IMR-90 (cell line): ENCODE results near the gene TBC1D22B. TPM values are rescaled to one million over a fixed set of nuclear protein-coding genes. Genes with fewer than 3 reads are reported as not detected.

Experiments used
- ATAC-seq: fragments of 200-7000 bp; cut with Tn5 transposase; 2 replicates; pipeline ENCODE4 v1.9.1; 2020; ENCODE audit warnings: low read depth, mild to moderate bottlenecking, moderate library complexity
- BruUV-seq: library from RNA; stranded (reverse); fragments of 400-500 nt; replicated peaks from 2 replicates; lab custom pipeline; 2021; lab: Mats Ljungman, UMichigan
- CTCF ChIA-PET: fragments of 300-600 bp; formaldehyde crosslinking; extraction: SDS; loops from one replicate; lab custom pipeline; 2021; ENCODE audit warnings: antibody characterized with exemption; lab: Yijun Ruan, JAX
- POLR2A ChIA-PET: fragments of 300-600 bp; sonication (Branson Sonifier 250); formaldehyde crosslinking; loops from one replicate; lab custom pipeline; 2022; ENCODE audit warnings: antibody characterized with exemption; ENCODE audit not compliant: unreplicated experiment; lab: Charles Lee
- DNase-seq: peaks from one replicate; pipeline ENCODE4 v3.0.0; 2013
- H2AFZ ChIP-seq: replicated peaks from 2 replicates; pipeline ENCODE3; 2013; ENCODE audit warnings: low read length, mild to moderate bottlenecking; ENCODE audit not compliant: poor library complexity
- H2AK5ac ChIP-seq: 2 replicates; pipeline ENCODE4 v1.6.1; 2013; ENCODE audit warnings: low read depth, low read length, inconsistent platforms
- H2AK9ac ChIP-seq: replicated peaks from 2 replicates; pipeline ENCODE3; 2013; ENCODE audit warnings: mild to moderate bottlenecking, low read depth, low read length, moderate library complexity; ENCODE audit not compliant: poor library complexity
- H2BK120ac ChIP-seq: 2 replicates; pipeline ENCODE4 v1.6.1; 2013; ENCODE audit warnings: low read depth, low read length, inconsistent platforms
- H2BK15ac ChIP-seq: 3 replicates; pipeline ENCODE4 v1.6.1; 2013; ENCODE audit warnings: low read depth, low read length, inconsistent platforms
- H2BK20ac ChIP-seq: 2 replicates; pipeline ENCODE4 v1.6.1; 2013; ENCODE audit warnings: low read depth, mild to moderate bottlenecking, inconsistent platforms, low read length, moderate library complexity
- H2BK5ac ChIP-seq: 2 replicates; pipeline ENCODE4 v1.6.1; 2013; ENCODE audit warnings: mild to moderate bottlenecking, low read depth, low read length, inconsistent platforms; ENCODE audit not compliant: poor library complexity, severe bottlenecking
- H3K14ac ChIP-seq: replicated peaks from 2 replicates; pipeline ENCODE4 v1.6.1; 2013; ENCODE audit warnings: low read depth, low read length, inconsistent platforms
- H3K18ac ChIP-seq: 2 replicates; pipeline ENCODE4 v1.6.1; 2013; ENCODE audit warnings: low read depth, low read length, control low read depth
- H3K23ac ChIP-seq: 2 replicates; pipeline ENCODE4 v1.6.1; 2013; ENCODE audit warnings: low read depth, low read length, inconsistent platforms
- H3K27ac ChIP-seq: 2 replicates; pipeline ENCODE4 v1.5.1; 2013; ENCODE audit warnings: mild to moderate bottlenecking, control low read depth, low read length; ENCODE audit not compliant: insufficient read depth
- H3K27me3 ChIP-seq: 2 replicates; pipeline ENCODE4 v1.6.1; 2013; ENCODE audit warnings: low read length; ENCODE audit not compliant: control insufficient read depth, insufficient read depth
- H3K36me3 ChIP-seq: 2 replicates; pipeline ENCODE4 v1.6.1; 2013; ENCODE audit warnings: low read length, mixed read lengths; ENCODE audit not compliant: control insufficient read depth, insufficient read depth
- H3K4ac ChIP-seq: 2 replicates; pipeline ENCODE4 v1.6.1; 2013; ENCODE audit warnings: low read depth, low read length, inconsistent platforms
- H3K4me1 ChIP-seq: 2 replicates; pipeline ENCODE4 v1.6.1; 2013; ENCODE audit warnings: low read length, mixed read lengths; ENCODE audit not compliant: control insufficient read depth, insufficient read depth
- H3K4me2 ChIP-seq: 2 replicates; pipeline ENCODE4 v1.6.1; 2013; ENCODE audit warnings: low read depth, mild to moderate bottlenecking, control low read depth, low read length, moderate library complexity
- H3K4me3 ChIP-seq: 2 replicates; pipeline ENCODE4 v1.5.1; 2013; ENCODE audit warnings: low read depth, mild to moderate bottlenecking, control low read depth, low read length, moderate library complexity; ENCODE audit not compliant: insufficient read depth
- H3K56ac ChIP-seq: 2 replicates; pipeline ENCODE4 v1.6.1; 2013; ENCODE audit warnings: low read length, inconsistent platforms; ENCODE audit not compliant: insufficient read depth; ENCODE audit errors: extremely low read depth
- H3K79me1 ChIP-seq, 2 experiments: 2 replicates each; pipeline ENCODE4 v1.6.1; 2013; ENCODE audit warnings: low read length in 2 of 2, inconsistent platforms in 1 of 2, low read depth in 1 of 2
- H3K9ac ChIP-seq: 2 replicates; pipeline ENCODE4 v1.6.1; 2013; ENCODE audit warnings: low read depth, low read length, control low read depth
- H3K9me1 ChIP-seq: 2 replicates; pipeline ENCODE4 v1.6.1; 2013; ENCODE audit warnings: low read length, inconsistent platforms; ENCODE audit not compliant: insufficient read depth
- H3K9me3 ChIP-seq: 2 replicates; pipeline ENCODE4 v1.6.1; 2013; ENCODE audit warnings: low read length; ENCODE audit not compliant: control insufficient read depth, insufficient read depth
- H4K20me1 ChIP-seq: 2 replicates; pipeline ENCODE4 v1.6.1; 2013; ENCODE audit warnings: low read length, inconsistent platforms; ENCODE audit not compliant: insufficient read depth
- H4K5ac ChIP-seq: 2 replicates; pipeline ENCODE4 v1.6.1; 2013; ENCODE audit warnings: mild to moderate bottlenecking, low read depth, low read length, control low read depth
- H4K8ac ChIP-seq, 2 experiments: 2 replicates each; pipeline ENCODE4 v1.6.1; 2013; ENCODE audit warnings: low read depth in 2 of 2, low read length in 2 of 2, control low read depth in 1 of 2, inconsistent platforms in 1 of 2
- H4K91ac ChIP-seq: 2 replicates; pipeline ENCODE4 v1.6.1; 2013; ENCODE audit warnings: low read depth, low read length, inconsistent platforms; ENCODE audit not compliant: insufficient read depth
- CEBPB ChIP-seq: IDR thresholded peaks from 2 replicates; pipeline ENCODE4 v1.6.1; 2012; ENCODE audit warnings: low read depth, low read length, improper control_type of control experiment
- FOS ChIP-seq: fragments of 150-350 bp; IDR thresholded peaks from 2 replicates; pipeline ENCODE4 v1.6.1; 2016; ENCODE audit warnings: low read depth, low read length
- MAFK ChIP-seq: IDR thresholded peaks from 2 replicates; pipeline ENCODE4 v1.6.1; 2012; ENCODE audit warnings: low read depth, low read length, improper control_type of control experiment
- MAZ ChIP-seq: IDR thresholded peaks from 2 replicates; pipeline ENCODE4 v1.6.1; 2012; ENCODE audit warnings: low read depth, mild to moderate bottlenecking, low read length, improper control_type of control experiment, moderate library complexity, borderline replicate concordance
- MXI1 ChIP-seq: IDR thresholded peaks from 2 replicates; pipeline ENCODE4 v1.6.1; 2012; ENCODE audit warnings: low read depth, mild to moderate bottlenecking, low read length, moderate library complexity, borderline replicate concordance
- RFX5 ChIP-seq: IDR thresholded peaks from 2 replicates; pipeline ENCODE4 v1.8.0; 2012; ENCODE audit warnings: low read depth, mild to moderate bottlenecking, low read length, moderate library complexity
- SMC3 ChIP-seq: fragments of 150-350 bp; IDR thresholded peaks from 2 replicates; pipeline ENCODE4 v1.6.1; 2016; ENCODE audit warnings: low read depth, mild to moderate bottlenecking, antibody characterized with exemption, low read length, moderate library complexity
- WGBS, 2 experiments: methylation state at CpG; one replicate each; pipeline versions ENCODE4 v1.1.5 to v1.1.7; 2013; ENCODE audit warnings: missing lambda C conversion rate in 2 of 2; ENCODE audit not compliant: insufficient read length in 1 of 2; ENCODE audit errors: extremely low coverage in 2 of 2; 5-methylcytosine and 5-hydroxymethylcytosine counted together
- dilution Hi-C: fragments of 300-500 bp; cut with HindIII; formaldehyde crosslinking; loops from one replicate; pipeline ENCODE4 v1.14.3; 2018; ENCODE audit warnings: low sequenced_read_pairs; ENCODE audit not compliant: unreplicated experiment
- in situ Hi-C: fragments of 300-500 bp; cut with MboI; formaldehyde crosslinking; loops from 3 replicates; pipeline ENCODE4 v1.14.3; 2019; ENCODE audit warnings: low sequenced_read_pairs, inconsistent platforms, mixed read lengths
- intact Hi-C: fragments of 100-400 bp; cut with micrococcal nuclease; formaldehyde crosslinking; loops from 2 replicates; pipeline ENCODE4 v1.10.0; 2022
- polyA plus RNA-seq, 3 experiments: library from polyadenylated mRNA; depleted of rRNA; stranded (reverse); fragments of >200 nt; gene quantifications; 2 replicates each; pipeline ENCODE4 v1.2.3, GENCODE V29; 2012; ENCODE audit warnings: low replicate concordance in 1 of 3
- total RNA-seq: library from RNA; depleted of rRNA; stranded (reverse); fragments of >200 nt; gene quantifications from 2 replicates; pipeline ENCODE4 v1.2.3, GENCODE V29; 2012
- TF ChIP-seq, protein P1 (sequence below): fragments of 150-350 bp; IDR thresholded peaks from 2 replicates; pipeline ENCODE4 v1.6.1; 2017; ENCODE audit warnings: mild to moderate bottlenecking, antibody characterized with exemption, low read length, low read depth
- TF ChIP-seq, protein P2 (sequence below): conservative IDR thresholded peaks from 2 replicates; pipeline ENCODE4 v1.5.1; 2012; ENCODE audit warnings: mild to moderate bottlenecking, low read depth, low read length, improper control_type of control experiment

The TBC1D22B gene
- total and polyA plus RNA-seq, 2 of the 4 experiments (the other 2 are of a cell fraction): 6.6 to 7.5 TPM

DNA sequence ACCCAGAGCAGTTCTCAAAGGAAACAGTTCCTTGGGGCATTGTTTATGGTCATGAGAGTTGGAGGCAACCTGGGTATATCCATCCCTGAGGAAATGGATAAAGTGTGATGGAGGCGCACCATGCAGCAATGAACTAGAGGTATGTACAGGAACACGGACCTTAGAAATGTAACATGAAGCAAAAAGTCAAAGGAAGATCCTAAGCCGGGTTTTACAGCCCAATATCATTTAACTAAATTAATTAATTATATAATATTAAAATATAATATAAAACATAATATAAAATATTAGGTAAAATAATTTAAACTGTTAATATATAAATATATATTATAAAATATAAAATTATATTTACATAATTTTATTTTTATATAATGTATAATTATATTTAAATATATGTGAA, 52.1 kb downstream of the TBC1D22B start:
- no peak overlapping the region for H3K27ac ChIP-seq
- H3K4me2 ChIP-seq: no peak overlapping the region
- no peak overlapping the region for H2BK5ac ChIP-seq
- H3K27me3 ChIP-seq: no peaks in the 10 kb centered on the region
- no peak overlapping the region for H3K56ac ChIP-seq
- dilution Hi-C loops (no loop called here), in situ Hi-C loops (no loop called here), intact Hi-C loops (loop anchor here (2.0 kb wide), 1 partner anchor 53 kb away; the partner anchor contains the start of gene TBC1D22B)
- H3K9me1 ChIP-seq: peaks cover 19% of the 10 kb centered on the region
- H4K5ac ChIP-seq: no peak overlapping the region
- peaks cover 9% of the 10 kb centered on the region; the same call in 1 of the 2 replicates for H4K20me1 ChIP-seq
- H2AK5ac ChIP-seq: no peak overlapping the region
- H3K18ac ChIP-seq: no peak overlapping the region
- no peak overlapping the region for H3K14ac ChIP-seq
- no peak overlapping the region for H2BK15ac ChIP-seq
- no peak overlapping the region for H3K4ac ChIP-seq
- H3K79me1 ChIP-seq: peaks cover 0 to 11% of the 10 kb centered on the region in 2 experiments; a peak in 2 of 4 replicates
- H4K91ac ChIP-seq: no peak overlapping the region
- H3K4me1 ChIP-seq: peaks cover 18% of the 10 kb centered on the region
- no peaks in the 10 kb centered on the region for H3K9me3 ChIP-seq
- peaks cover 33% of the 10 kb centered on the region for H3K36me3 ChIP-seq
- ChIA-PET CTCF (interaction anchor here (0.6 to 1.5 kb wide), 2 partner anchors 15 to 434 kb away, joined by 3 read pairs; no protein-coding TSS in a partner anchor), POLR2A (no interaction called here)
- no peak overlapping the region for H2AFZ ChIP-seq
- H3K9ac ChIP-seq: no peak overlapping the region
- no peak overlapping the region for H2AK9ac ChIP-seq
- ATAC-seq (no peak), DNase-seq (no peak)
- no peak for TF ChIP-seq SMC3
- TF ChIP-seq, protein P1, sequence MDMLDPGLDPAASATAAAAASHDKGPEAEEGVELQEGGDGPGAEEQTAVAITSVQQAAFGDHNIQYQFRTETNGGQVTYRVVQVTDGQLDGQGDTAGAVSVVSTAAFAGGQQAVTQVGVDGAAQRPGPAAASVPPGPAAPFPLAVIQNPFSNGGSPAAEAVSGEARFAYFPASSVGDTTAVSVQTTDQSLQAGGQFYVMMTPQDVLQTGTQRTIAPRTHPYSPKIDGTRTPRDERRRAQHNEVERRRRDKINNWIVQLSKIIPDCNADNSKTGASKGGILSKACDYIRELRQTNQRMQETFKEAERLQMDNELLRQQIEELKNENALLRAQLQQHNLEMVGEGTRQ: no peak
- TF ChIP-seq, protein P2, sequence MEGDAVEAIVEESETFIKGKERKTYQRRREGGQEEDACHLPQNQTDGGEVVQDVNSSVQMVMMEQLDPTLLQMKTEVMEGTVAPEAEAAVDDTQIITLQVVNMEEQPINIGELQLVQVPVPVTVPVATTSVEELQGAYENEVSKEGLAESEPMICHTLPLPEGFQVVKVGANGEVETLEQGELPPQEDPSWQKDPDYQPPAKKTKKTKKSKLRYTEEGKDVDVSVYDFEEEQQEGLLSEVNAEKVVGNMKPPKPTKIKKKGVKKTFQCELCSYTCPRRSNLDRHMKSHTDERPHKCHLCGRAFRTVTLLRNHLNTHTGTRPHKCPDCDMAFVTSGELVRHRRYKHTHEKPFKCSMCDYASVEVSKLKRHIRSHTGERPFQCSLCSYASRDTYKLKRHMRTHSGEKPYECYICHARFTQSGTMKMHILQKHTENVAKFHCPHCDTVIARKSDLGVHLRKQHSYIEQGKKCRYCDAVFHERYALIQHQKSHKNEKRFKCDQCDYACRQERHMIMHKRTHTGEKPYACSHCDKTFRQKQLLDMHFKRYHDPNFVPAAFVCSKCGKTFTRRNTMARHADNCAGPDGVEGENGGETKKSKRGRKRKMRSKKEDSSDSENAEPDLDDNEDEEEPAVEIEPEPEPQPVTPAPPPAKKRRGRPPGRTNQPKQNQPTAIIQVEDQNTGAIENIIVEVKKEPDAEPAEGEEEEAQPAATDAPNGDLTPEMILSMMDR: no peak
- TF ChIP-seq MAFK: no peak
- TF ChIP-seq CEBPB: no peak
- no peak for TF ChIP-seq FOS
- no peak for TF ChIP-seq RFX5
- no peak for TF ChIP-seq MXI1
- TF ChIP-seq MAZ: no peak
- WGBS, 2 experiments: no CpG with 5 or more reads among the region's 3 CpGs
- H4K8ac ChIP-seq: no peak overlapping the region
- no TSS peak for BruUV-seq
- H2BK120ac ChIP-seq: no peak overlapping the region
- no peak overlapping the region for H2BK20ac ChIP-seq
- no peak overlapping the region for H3K23ac ChIP-seq
- no peak overlapping the region for H3K4me3 ChIP-seq
